Prostate gland (tissue), 2 donors: ENCODE data around the gene PRKAR1B. TPM values are rescaled to one million over a fixed set of nuclear protein-coding genes. Genes with fewer than 3 reads are reported as not detected.

Experiments used
- DNase-seq: peaks from one replicate; pipeline ENCODE4 v3.0.0-alpha.2; 2019; ENCODE audit warnings: low spot score
- H3K27ac ChIP-seq, 2 donors: fragments of 200-600 bp; sonication (generic); 2 replicates each; pipeline ENCODE4 v1.5.1; 2017 to 2019
- H3K27me3 ChIP-seq: fragments of 200-600 bp; sonication (generic); replicated peaks from 2 replicates; pipeline ENCODE4 v1.5.1; 2019; ENCODE audit not compliant: insufficient read depth
- H3K36me3 ChIP-seq, 2 donors: fragments of 200-600 bp; sonication (generic); 1 replicate in 1 of 2; 2 replicates in 1 of 2; pipeline versions ENCODE4 v1.5.1 to v1.8.1; 2017 to 2019
- H3K4me1 ChIP-seq: fragments of 200-600 bp; sonication (generic); replicated peaks from 2 replicates; pipeline ENCODE4 v1.5.1; 2019
- H3K4me3 ChIP-seq, 2 donors: fragments of 200-600 bp; sonication (generic); 2 replicates each; pipeline ENCODE4 v1.5.1; 2017 to 2019
- H3K9me3 ChIP-seq: fragments of 200-600 bp; sonication (generic); 2 replicates; pipeline ENCODE4 v1.5.1; 2017
- POLR2A ChIP-seq: fragments of 450-650 bp; IDR thresholded peaks from one replicate; pipeline ENCODE4 v1.6.1; 2016; ENCODE audit warnings: antibody characterized with exemption, mild to moderate bottlenecking
- POLR2AphosphoS5 ChIP-seq: sonication (generic); formaldehyde crosslinking; IDR thresholded peaks from one replicate; pipeline ENCODE4 v1.6.1; 2017; ENCODE audit warnings: antibody characterized with exemption
- WGBS: methylation state at CpG from one replicate; pipeline ENCODE4 v1.1.5; 2018; 5-methylcytosine and 5-hydroxymethylcytosine counted together
- intact Hi-C: fragments of 100-400 bp; cut with DNase I; formaldehyde crosslinking; loops from one replicate; pipeline ENCODE4 v1.14.2; 2022
- total RNA-seq, 2 donors: library from RNA; depleted of rRNA; stranded (reverse); fragments of >200 nt; gene quantifications; one replicate each; pipeline ENCODE4 v1.1.0, GENCODE V29; 2016
- TF ChIP-seq, protein P1 (sequence below), 4 experiments: fragments of 200-600 bp in 2 of 4; fragments of 450-650 bp in 2 of 4; sonication (generic) in 2 of 4; IDR thresholded peaks; 1 replicate in 3 of 4; 2 replicates in 1 of 4; pipeline ENCODE4 v1.5.1; 2016 to 2019; ENCODE audit warnings: antibody characterized with exemption in 4 of 4, mild to moderate bottlenecking in 2 of 4, moderate library complexity in 2 of 4

Gene PRKAR1B
- total RNA-seq, 2 donors from 2014 or later: 20.2 to 44.8 TPM

DNA sequence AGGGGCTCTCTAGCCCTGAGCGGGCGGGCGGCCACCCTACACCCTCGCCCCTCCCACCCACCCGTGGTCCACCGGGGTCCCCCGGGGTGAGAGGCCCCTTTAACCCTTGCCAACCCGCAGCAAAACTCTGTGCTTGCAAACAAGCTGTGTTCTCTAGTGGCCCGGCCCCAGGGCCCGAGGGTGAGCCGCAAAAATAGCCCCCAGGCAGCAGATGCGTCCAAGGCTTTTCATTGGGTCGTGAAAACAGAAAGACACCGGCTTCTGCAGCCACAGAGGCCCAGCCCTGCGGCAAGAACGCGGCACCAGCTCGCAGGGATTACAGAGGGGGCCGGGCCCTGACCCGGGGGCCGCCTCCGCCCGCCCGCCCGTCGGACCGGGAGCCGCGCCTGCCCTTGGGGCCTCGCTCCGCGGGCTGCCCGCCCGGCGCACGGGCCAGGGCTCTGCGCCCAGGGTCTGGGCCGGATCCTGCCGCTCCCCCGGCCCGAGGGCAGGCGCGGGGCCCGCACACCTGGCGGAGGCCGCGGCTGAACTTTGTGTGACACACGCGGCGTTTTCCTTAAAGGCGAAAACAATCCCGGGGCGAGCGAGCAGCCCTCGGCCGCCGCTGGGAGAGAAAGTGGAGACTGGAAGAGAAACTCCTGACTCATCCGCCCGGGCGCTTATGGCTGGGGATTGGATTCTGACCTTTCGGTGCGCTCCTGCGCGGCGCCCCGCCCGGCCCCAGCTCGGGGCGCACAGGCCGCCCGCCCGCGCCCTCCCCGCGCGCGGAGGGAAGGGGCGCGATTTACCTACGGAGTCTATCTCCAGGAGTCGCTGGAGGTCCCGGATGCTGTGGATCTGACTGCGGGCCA lies 210.2 kb downstream of the PRKAR1B start:
- TF ChIP-seq POLR2AphosphoS5: no peak
- TF ChIP-seq, protein P1, sequence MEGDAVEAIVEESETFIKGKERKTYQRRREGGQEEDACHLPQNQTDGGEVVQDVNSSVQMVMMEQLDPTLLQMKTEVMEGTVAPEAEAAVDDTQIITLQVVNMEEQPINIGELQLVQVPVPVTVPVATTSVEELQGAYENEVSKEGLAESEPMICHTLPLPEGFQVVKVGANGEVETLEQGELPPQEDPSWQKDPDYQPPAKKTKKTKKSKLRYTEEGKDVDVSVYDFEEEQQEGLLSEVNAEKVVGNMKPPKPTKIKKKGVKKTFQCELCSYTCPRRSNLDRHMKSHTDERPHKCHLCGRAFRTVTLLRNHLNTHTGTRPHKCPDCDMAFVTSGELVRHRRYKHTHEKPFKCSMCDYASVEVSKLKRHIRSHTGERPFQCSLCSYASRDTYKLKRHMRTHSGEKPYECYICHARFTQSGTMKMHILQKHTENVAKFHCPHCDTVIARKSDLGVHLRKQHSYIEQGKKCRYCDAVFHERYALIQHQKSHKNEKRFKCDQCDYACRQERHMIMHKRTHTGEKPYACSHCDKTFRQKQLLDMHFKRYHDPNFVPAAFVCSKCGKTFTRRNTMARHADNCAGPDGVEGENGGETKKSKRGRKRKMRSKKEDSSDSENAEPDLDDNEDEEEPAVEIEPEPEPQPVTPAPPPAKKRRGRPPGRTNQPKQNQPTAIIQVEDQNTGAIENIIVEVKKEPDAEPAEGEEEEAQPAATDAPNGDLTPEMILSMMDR (IDR thresholded peaks at IDR 0.05): peak in 2 of 4 experiments; percentile 3 to 6
- Histone ChIP-seq H3K4me1 (peaks cover 39% of the 10 kb centered on the region), H3K27ac (peak overlapping the region; percentile 83 to 90), H3K9me3 (no peaks in the 10 kb centered on the region), H3K4me3 (peak overlapping the region; percentile 74 to 86), H3K36me3 (no peaks in the 10 kb centered on the region), H3K27me3 (no peaks in the 10 kb centered on the region)
- intact Hi-C loops: loop anchor here (10.0 kb wide), 1 partner anchor 328 kb away; no protein-coding TSS in a partner anchor
- 4% methylated on average over 29 of the region's 83 CpGs for WGBS
- DNase-seq: no peak

DNA sequence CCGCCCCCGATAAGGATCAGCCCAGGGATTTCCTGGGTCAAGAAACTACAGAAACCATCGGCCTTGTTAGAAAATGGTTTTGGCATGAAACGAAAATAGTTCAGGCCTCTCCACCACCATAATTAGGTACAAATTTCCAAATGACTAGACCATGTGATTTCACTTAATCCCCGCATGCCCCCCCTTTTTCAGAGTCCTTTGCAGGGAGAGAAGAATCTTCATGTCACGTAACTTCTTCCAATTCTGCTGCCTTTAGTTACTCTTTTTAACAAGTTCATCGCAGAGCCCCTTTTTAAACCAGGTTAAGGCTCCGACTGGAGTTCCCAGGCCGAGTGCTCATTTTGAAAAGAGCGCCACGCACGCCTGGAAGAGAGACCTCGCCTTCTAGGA lies 210.9 kb downstream of the PRKAR1B start:
- no peaks in the 10 kb centered on the region for H3K36me3 ChIP-seq
- H3K4me3 ChIP-seq: peak overlapping the region; percentile 74 to 86
- H3K4me1 ChIP-seq: peaks cover 35% of the 10 kb centered on the region
- H3K9me3 ChIP-seq: no peaks in the 10 kb centered on the region
- peak overlapping the region; percentile 83 to 90 for H3K27ac ChIP-seq
- DNase-seq: no peak
- intact Hi-C loops: loop anchor here (10.0 kb wide), 1 partner anchor 329 kb away; no protein-coding TSS in a partner anchor
- WGBS: 34% methylated on average over 13 of the region's 13 CpGs
- no peaks in the 10 kb centered on the region for H3K27me3 ChIP-seq
- TF ChIP-seq, protein P1 (IDR thresholded peaks at IDR 0.05): no peak
- no peak for TF ChIP-seq POLR2AphosphoS5
- no peak for TF ChIP-seq POLR2A

DNA sequence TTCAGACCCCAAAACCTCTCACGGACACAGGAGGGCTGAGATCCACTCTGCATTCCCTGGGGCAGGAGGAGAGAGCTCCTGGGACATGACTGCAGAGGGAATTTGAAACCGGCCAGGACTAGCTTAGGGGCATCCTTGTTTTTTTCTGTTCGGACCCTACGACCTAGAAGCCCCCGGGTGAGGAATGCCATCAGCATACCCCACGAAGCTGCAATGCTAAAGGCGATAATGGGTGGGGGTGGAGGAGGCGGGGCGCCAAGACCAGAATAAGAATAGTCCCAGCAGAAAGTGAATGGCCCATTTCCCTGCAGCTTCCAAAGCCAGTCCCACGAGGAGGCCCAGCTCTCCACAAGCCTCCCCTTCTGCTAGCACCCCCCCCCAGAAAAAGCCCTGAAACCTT lies 211.5 kb downstream of the PRKAR1B start:
- intact Hi-C loops: loop anchor here (10.0 kb wide), 1 partner anchor 329 kb away; no protein-coding TSS in a partner anchor
- H3K4me1 ChIP-seq: peaks cover 30% of the 10 kb centered on the region
- no peaks in the 10 kb centered on the region for H3K36me3 ChIP-seq
- 59% methylated on average over 10 of the region's 10 CpGs for WGBS
- no peaks in the 10 kb centered on the region for H3K27me3 ChIP-seq
- no peak overlapping the region for H3K4me3 ChIP-seq
- TF ChIP-seq POLR2A (no peak), POLR2AphosphoS5 (no peak)
- TF ChIP-seq, protein P1 (IDR thresholded peaks at IDR 0.05): no peak
- H3K27ac ChIP-seq: peak overlapping the region; percentile 83 to 90
- H3K9me3 ChIP-seq: no peaks in the 10 kb centered on the region
- DNase-seq: no peak

DNA sequence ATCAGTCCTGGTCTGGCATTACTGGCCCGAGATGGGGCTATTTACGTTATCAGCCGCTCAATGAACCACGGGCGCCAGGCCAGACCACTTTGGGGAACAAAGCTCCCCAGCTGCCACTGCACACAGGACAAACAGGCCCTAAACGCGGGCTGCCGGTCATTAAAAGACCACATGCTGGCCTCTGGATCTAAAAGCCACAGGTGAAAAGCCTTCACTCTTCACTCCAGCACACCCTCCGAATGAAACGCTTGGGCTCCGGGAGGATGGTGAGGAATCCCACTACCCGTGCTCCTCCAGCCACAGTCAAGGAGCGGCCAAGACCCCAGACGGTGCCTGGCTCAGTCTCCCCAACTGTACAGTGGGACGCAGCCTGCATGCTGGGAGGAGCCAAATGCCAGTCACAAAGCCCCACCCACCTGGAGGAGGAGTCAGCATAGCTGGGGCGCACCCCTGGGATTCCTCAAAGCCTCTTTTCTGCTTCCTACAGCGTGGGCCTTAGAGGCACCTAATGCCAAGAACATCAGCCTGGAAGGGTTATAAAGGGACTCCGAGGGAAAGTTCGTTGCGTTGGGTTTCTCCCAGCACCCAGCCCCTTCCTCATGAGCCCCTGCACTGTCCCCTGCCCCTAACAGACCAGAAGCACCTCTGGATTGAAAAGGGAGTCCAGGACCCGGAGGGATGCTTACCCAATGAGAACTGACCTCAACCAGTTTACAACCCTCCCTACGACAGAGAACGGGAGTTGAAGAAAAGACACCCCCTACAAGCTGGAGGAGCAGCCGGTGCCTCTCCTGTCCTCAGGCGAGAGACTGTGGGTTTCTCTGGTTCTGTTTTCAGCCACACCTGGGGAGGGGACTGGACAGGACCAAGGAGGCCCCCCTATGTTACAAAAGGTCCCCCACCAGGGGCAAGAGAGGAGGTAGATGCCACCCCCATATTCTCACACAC lies 212.2 kb downstream of the PRKAR1B start:
- Histone ChIP-seq H3K27ac (peak overlapping the region; percentile 11 to 90), H3K36me3 (no peaks in the 10 kb centered on the region), H3K9me3 (no peaks in the 10 kb centered on the region), H3K4me1 (peaks cover 25% of the 10 kb centered on the region), H3K4me3 (no peak overlapping the region), H3K27me3 (no peaks in the 10 kb centered on the region)
- TF ChIP-seq, protein P1 (IDR thresholded peaks at IDR 0.05): no peak
- TF ChIP-seq POLR2AphosphoS5 (peak; percentile 49), POLR2A (peak; percentile 26)
- intact Hi-C loops: loop anchor here (10.0 kb wide), 1 partner anchor 330 kb away; no protein-coding TSS in a partner anchor
- DNase-seq: peak; percentile 70
- 47% methylated on average over 25 of the region's 25 CpGs for WGBS
